HG03571 (cell line): Measurements from ENCODE around the gene SPON2.

Experiments used
- ATAC-seq: cut with Tn5 transposase; IDR thresholded peaks from one replicate; pipeline ENCODE4 v1.9.1; 2021; ENCODE audit not compliant: unreplicated experiment

Gene SPON2

DNA sequence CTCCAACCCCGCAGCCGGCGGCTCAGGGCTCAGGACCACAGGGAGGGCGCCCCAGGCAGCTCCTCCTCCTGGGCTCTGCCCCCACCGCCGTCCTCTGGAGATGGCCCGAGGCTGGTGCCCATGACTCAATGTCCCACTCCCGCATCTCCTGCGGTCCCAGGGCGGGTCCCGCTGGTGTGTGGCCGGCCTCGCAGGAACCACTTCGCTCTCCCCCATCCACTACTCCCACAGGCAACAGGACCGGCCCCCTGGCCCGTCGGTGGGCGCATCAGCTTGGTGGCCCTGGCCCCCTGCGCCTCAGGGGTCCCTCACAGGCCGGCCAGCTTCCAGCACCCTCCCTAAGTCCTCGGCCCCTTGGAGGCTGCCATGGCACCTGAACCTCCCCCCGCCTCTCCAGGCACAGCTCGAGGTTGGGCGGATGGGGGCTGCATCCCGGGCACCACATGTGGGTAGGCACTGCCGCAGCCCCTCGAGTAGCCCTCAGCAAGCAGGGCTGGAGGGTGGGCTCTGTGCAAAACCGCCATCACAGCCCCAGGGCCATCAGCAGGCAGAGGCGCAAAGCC is 22.8 kb upstream of the SPON2 start:
- ATAC-seq = no peak

DNA sequence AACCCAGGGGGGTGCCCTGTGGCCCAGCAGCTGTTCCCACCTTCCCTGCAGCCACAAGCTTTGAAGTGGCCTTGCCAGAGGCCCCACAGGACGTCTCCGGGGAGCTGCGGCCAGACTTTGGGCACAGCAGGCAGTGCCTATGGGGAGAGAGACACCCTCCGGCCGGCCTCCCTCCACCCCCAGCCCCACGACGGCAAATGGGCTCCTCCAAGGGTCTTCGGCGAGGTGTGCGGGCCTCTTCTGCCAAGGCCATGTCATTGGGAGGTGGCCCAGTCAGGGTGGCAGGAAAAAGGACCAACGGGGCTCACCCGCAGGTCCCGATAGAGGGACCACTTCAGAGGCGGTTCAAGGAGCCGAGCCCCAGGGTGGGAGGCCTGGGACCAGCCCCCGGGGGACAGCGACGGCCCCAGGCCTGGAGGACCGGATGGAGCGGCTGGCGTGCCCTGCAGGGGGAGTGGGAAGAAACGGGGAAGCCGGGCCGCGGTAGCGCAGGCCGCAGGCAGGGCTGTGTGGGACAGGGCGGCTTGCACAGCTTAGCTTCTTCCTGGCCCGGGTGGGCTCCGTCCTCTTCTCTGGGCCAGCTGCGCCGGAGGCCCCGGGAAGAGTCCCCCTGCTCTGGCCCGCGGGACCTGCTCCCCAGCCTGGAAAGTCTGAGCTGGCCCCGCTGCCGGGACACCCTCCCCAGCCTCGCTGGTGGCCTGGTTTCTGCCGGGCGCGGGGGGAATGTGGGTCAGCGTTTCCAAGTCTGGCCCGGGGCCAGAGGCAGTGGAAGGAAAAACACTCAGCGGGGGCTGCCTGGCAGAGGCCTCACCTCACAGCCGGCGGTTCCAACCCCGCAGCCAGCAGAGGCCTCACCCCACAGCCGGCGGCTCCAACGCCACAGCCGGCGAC is 21.9 kb upstream of the SPON2 start:
- no peak for ATAC-seq

DNA sequence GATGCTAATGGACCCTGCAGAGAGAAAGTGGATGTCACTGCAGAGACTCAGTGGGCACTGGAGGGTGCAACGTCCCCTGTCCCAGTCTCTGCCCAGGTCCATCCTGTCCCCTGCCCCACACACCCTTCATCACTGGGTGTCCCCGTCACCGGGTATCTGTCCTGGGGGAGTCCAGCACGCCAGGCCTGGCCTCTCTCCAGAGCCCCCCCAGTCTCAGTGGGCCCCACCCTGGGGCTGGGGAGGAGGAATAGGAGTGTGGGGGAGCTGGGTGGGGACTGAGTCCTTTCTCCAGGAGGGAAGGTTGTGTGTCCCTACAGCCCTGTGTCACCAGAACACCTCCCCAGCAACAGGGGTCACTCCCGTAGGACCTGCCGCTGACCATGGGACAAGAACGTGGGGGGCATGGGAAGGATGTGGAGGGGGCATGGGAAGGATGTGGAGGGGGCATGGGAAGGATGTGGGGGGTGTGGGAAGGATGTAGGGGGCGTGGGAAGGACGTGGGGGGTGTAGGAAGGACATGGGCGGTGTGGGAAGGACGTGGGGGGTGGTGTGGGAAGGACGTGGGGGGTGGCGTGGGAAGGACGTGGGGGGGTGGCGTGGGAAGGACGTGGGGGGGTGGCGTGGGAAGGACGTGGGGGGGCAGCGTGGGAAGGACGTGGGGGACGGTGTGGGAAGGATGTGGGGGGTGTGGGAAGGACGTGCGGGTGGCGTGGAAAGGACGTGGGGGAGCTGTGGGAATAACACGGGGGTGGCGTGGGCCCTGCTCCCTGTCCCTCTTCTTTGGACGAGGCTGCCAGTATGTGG is 21.0 kb upstream of the SPON2 start:
- no peak for ATAC-seq

DNA sequence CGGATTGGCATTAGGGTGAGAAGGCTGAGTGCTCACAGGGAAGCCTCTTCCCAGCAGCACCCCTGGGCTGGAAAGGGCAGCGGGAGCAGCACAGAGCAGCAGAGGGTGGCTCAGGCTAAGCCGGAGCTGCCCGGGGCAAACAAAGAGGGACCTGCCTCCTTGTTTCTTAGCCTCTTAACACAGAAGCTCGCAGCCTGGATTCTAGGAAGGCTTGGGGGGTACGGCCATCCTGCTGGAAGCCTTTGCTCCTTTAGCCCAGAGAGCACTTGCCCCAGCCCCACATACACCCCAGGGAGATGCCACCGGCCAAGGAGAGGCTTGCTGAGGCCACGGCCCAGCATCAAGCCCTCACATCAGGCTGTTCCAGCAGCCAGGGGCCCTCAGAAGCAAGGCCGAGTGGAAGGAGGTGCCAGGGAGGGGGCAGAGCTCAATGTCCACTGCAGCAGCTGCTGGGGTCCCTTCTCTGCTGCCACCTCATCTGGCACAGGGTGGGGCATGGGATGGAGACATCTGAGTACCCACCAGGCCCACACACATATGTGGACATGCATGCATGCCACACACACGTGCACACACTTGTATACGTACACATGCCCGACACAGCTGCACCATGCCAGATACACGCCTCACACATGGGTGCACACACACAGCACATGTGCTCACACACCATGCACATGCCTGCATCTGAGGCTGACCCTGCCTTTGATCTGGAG is 20.3 kb upstream of the SPON2 start:
- no peak for ATAC-seq

DNA sequence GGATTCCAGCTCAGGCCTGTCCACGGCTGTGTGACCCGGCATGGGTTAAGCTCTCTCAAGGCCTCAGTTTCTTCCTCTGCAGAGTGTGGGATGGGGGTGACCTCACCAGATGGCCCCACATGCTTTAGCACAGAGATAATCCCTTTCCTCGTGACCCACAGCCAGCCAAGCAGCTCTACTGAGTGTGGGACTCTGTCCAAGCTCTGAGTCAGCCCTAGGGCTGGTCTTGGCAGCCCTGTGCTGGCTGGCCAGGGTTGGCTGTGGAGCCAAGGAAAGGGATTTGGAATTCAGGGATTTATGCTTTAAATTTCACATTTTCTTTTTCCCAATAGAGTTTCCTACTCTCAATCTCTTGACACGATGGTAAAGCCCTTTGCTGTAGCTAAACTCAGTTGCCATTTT is 19.7 kb upstream of the SPON2 start:
- no peak for ATAC-seq

DNA sequence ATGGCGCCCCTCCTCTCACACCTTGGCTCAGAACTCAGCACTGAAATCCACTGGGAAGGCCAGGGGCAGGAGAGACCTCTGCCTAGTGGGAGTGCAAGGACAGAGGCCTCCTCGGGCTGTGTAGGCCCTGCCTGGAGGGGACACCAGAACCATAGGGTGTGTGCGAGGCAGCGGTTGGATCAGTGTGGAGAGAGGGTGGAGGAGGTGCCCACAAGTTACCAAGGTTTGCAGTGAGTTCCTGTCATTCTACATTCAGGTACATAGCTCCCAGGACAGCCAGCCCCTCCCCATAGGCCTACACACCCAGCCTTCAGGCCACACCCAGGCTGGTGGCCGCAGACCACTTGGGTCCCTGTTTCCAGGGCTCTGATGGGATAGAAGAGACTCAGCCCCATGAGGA is 19.2 kb upstream of the SPON2 start:
- no peak for ATAC-seq

DNA sequence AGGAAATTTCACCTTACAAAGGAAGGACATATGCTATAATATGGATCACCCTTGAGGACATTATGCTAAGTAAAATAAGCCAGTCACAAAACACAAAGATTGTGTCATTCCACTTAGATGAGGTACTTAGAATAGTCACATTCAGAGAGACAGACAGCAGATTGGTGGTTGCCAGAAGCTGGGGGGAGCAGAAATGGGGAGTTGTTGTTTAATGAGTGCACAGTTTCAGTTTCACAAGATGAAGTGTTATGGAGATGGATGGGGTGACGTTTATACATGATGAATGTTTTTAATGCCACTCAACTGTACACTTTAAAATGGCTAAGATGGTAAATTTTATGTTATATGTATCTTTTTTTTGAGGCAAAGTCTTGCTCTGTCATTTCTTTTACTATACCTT is 14.8 kb upstream of the SPON2 start:
- ATAC-seq = no peak

DNA sequence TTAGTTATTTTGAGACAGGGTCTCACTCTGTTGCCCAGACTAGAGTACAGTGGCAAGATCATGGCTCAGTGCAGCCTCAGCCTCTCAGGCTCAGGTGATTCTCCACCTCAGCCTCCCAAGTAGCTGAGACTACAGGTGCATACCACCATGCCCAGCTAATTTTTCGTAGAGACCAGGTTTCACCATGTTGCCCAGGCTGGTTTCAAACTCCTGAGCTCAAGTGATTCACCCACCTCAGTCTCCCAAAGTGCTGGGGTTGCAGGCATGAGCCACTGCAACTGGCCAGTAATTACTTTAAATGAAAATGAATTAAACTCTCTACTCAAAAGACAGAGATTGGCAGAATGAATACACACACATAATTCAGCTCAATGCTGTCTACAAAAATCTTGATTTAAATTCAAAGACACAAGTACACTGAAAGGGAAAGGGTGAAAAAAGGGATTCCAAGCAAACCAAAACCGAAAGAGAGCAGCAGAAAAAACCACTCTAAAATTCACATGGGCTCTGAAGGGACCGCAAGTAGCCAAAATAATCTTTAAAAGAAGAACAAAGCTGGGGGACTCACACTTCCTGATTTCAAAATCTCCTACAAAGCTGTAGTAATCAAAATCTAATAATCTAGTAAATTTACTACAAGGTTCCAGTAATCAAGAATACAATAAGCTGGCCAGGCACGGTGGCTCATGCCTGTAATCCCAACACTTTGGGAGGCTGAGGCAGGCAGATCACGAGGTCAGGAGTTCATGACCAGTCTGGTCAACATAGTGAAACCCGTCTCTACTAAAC is 11.8 kb upstream of the SPON2 start:
- peak; percentile 57 for ATAC-seq

DNA sequence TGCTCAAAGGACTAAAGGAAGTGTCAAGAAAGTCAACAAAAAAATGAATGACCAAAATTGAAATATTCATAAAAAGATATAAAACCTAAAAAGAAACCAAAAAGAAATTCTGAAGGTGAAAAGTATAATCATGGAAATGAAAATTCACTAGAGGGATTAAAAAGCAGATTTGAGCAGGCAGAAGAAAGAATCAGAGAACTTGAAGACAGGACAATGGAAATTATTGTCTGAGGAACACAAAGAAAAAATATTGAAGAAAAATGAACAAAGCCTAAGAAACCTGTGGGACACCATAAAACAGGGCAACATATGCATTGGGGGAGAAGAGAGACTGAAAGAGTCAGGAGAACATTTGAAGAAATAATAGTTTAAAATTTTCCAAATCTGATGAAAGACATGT is 9.9 kb upstream of the SPON2 start:
- no peak for ATAC-seq

DNA sequence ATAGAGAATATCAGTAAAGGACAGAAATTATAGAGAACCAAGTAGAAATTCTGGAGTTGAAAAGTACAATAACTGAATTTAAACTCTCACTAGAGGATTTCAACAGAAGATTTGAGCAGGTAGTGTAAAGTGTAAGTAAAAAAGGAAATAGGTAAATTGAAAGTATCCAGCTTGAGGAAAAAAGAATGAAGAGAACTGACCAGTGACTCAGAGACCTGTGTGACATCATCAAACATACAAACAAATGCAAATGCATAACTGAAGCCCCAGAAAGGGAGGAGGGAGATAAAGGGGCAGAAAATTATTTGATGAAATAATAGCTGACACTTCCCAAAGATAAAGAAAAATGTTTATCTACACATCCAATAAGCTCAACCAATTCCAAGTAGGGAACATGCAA is 8.3 kb upstream of the SPON2 start:
- ATAC-seq = no peak

DNA sequence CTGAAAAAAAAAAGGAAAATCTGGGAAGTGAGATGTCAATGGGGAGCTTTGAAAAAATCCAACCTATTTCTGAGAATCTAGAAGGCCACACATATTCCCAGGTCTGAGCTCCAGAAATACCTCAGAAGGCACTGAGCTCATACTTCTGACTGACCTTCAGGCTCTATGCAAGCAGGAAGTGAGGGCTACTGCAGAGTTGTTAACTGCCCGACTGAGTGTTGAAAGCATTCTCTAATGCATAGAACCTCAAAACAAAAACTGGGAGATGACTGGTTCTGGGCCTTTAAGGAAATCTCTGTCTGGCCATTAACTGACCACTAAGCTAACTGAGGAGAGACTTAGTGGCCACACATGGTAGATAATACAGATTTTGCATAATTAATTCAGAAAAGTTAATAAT is 7.6 kb upstream of the SPON2 start:
- no peak for ATAC-seq

DNA sequence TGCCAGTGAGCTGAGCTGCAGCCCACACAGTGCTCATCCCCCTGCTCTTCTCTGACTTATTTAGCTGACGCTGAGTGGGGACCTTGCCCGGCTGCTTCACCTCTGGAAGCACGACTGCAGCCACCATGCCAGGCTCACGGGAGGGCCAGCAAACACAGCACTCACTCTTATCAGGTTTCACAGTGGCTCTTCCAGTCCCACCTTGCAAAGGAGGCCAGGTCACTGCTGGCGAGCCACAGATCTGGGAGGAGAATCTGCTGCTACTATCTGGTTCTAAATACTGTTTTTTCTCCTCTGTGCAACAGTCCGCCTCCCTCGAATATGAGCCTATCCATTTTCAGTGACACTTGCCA is 6.7 kb upstream of the SPON2 start:
- no peak for ATAC-seq

DNA sequence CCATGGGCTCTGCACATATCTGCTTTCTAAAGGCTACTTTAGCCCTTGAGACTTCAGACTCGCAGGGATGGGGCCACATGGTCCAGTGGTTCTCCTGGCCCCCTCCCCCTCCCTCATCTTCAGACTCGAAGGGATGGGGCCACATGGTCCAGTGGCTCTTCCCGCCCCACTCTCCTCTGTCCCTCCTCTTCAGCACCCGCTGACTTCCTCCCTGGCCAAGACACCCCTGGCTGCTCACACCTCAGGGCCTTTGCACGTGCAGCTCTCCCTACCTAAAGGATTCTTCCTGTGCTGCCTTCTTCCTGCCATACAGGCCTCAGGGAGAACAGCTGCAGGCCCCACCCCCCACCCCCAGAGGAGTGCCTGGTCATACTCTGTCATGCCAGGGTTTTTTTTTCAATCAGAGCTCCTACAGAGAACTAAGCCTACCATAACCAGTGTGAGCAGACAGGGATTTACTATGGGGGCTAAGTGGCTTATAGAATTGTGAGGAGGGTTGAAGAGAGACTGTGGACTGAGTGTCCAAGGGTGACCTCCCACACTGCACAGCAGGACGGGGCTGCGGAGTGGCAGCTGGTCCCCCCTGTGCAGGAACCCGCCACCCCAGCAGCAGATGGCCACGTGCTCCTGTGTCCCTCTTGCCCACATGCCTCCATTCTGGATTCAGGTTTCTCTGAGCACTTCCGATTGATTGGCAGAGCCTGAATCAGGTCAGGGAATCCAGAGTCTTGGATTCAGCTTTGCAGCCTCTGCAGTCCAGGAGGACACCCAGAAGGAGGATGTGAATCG is 6.1 kb upstream of the SPON2 start:
- no peak for ATAC-seq

DNA sequence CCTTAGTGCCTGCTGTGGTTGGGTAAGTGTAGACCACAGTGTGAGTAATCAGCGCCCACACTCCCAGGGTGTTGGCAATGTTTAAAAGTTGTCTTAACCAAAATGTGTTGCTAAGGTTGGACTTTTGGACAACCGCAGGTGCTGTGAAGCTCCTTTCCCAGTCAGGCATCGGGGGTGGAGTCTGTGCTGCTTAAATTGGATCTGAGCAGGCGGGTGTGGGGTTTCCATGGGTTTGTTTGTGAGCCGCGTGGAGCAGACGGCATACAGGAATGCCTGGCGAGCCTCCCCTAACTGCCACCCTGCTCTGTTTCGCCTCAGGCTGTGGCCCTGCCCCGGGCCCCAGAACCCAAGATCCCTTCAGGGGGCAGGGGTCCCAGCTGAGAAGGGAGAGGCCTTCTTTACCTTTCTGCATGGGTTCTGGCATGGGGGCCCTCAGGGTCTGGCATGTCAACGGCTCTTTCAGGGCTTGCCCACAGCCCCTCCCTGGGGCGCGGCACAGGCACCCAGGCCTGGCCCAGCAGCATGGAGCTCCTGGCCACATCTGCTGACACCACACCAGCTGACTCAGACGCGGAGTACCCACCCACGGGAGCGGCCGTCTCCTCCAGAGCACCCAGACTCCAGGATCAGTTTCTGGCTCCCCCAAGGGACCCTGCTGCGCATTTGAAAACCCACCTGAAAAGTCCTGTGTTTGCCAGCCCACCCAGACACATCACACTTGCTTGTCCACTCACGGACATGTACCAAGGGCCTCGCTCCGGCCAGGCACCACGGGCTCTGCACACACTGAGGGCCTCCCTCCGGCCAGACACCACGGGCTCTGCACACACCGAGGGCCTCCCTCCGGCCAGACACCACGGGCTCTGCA is 5.1 kb upstream of the SPON2 start:
- ATAC-seq = no peak

DNA sequence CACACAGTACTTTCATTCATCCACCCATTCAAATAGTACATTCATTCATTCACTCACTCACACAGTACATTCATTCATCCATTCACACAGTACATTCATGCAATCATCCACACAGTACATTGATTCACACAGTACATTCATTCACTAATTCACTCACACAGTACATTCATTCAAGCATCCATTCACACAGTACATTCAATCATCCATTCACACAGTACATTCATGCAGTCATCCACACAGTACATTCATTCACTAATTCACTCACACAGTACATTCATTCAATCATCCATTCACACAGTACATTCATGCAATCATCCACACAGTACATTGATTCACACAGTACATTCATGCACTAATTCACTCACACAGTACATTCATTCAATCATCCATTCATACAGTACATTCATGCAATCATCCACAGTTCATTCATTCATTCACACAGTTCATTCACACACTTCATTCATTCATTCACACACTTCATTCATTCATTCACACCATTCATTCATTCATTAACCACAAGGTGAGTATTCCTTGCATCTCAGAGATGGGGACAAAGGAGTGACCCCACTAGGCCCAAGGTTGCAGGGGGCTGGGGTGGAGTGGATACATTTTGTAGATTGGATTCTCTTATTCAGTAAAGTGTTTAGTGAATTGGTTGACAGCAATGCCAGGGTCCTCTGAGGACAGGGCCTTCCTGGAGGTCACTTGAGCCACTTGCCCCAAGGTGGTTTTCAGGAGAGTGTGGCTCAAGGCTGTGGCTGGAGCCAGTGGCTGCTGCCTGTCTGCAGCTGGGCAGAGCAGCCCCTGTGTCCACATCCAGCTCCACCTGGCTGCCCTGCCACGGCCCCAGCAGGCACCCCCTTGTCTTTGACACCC is 4.3 kb upstream of the SPON2 start:
- ATAC-seq = no peak

DNA sequence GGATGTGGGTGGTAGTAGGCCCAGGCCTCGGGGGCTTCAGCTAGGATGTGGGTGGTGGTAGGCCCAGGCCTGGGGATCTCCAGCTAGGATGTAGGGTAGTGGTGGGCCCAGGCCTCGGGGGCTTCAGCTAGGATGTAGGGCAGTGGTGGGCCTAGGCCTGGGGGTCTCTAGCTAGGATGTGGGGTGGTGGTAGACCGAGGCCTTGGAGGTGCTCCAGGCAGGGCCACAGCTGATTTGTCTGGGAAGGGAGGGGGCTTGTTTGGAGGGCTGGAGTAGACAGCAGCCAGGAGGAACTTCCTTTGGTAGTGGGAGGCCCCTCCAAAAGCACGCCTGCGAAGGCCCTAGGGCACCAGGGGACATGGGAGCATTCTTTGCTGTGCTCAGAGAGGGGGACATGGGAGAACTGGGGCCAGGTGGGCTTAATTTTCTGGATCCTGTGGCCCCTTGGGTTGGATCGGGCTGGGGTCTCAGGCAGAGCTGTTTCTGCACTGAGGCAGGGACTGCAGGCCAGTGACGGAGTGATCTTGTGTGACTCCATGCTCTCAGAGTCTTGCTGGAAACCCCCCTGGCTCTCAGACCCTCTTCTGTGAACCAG is 3.3 kb upstream of the SPON2 start:
- no peak for ATAC-seq

DNA sequence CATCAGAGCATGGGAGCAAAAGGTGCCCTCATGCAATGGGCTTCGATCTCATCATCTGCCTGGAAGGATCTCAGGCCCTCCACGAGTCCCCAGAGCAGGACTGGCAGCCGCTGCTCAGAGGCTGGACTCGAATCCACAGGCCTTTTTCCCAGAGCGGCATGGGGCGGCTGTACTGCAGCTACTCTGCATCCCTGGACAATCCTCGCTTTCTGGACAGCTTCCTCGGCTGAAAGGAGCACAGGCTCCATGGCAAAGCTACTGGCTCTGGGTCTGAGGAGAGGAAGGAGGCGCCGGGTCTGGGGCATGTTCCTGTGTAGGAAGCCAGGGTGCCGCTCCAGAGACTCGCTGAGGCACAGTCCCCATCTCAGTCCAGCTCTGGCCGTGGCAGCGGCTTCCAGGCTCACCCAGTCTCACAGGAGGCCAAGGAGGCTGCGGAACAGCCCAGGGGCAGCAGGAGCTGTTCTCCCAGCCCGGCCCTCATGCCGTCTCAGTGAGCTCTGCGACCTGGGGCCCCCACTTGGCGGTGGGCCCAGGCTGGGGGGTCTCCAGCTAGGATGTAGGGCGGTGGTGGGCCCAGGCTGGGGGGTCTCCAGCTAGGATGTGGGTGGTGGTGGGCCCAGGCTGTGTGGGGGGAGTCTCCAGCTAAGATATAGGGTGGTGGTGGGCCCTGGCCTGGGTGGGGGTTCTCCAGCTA is 2.7 kb upstream of the SPON2 start:
- ATAC-seq = no peak
